Measurements from ENCODE around the gene DACT2. TPM values are rescaled to one million over a fixed set of nuclear protein-coding genes. Genes with fewer than 3 reads are reported as not detected.

The DACT2 gene
- total RNA-seq, 2 donors from 2014 or later = not detected

DNA sequence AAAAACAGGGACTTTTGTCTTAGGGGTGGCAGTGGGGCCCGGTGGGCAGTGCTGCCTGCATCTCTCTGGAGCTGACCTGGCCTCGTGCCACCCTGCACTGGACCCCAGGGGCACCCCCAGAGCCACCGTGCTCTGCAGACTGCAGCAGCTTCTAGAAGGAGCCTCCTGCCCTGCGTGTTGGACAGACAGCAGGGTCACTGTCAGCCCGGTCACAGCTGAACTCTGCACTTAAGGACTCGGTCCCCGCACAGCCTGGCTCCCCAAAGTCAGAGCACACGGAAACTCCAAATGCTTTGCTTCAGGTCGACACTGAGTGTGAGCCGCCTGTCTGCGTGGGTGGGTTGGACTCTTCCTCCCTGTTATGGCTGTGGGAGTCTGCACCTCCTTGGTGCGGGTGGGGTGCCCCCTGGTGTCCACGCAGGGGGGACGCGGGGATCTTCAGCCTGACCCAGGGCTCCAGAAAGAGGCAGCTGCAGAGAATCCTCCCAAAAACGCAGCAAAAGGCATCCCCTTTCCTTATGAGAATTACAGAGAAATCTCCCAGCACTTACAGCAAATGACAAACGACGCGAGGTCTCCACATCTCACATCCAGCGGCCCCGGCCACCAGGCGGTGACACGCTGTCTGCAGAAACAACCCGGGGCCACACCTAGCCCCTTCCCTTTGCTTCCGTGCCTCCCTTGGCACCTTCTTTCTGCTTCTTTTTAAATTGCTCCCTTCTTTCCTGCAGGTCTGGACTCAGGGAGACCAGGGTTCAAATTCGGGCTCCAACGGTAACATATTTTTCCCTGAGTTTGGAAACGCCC lies 36.3 kb upstream of the DACT2 start:
- ATAC-seq (peak; percentile 24 to 70), DNase-seq (ENCODE audit: low spot score in 2 of 2) (peak in 1 of 2 donors; percentile 54)
- Mint-ChIP-seq H3K9me3 (peaks cover 0 to 6% of the 10 kb centered on the region in 2 donors), H3K27ac (no peak overlapping the region), H3K36me3 (peaks cover 0 to 8% of the 10 kb centered on the region in 2 donors)

DNA sequence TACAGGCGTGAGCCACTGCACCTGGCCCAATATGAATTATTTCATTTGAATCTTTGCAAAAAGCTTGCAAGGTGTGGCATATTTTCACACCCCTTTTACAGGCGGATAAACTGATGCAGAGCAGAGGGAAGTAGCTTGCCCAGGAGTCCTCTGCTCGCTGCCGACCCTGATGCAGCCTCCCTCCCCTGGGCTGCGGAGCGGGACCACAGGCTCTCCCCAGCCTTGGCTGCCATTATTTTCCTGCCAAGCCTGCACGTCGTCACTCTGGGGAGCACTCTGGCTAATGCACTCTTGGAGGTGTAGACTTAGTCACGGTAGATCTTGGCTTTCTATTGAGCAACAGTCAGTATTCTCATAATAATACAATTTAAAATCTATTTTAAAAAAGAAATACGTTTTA lies 34.8 kb upstream of the DACT2 start:
- Mint-ChIP-seq H3K27ac (no peak overlapping the region), H3K9me3 (peaks cover 0 to 22% of the 10 kb centered on the region in 2 donors), H3K36me3 (peaks cover 0 to 22% of the 10 kb centered on the region in 2 donors)
- DNase-seq (ENCODE audit: low spot score in 2 of 2) = no peak
- ATAC-seq = no peak

DNA sequence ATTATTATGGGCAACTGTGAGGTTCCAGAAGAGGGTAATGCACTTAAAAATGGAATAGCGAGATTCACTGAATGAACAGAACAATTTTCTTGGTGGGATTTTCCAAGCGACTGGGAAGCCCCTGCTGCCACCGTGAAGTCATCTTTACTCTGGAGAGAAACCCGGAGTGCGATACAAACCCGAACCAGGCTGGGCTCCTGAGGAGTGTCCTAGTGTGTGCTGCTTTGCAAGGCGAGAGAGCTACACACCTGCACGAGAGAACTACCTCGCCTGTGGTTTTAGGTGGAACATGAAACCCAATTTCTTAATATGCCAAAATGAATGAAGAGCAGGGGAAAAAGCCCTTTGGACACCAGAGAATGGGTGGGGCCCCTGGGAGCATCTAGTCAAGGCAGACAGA lies 33.5 kb upstream of the DACT2 start:
- DNase-seq (ENCODE audit: low spot score in 2 of 2) (no peak), ATAC-seq (no peak)
- Mint-ChIP-seq H3K9me3 (peaks cover 0 to 24% of the 10 kb centered on the region in 2 donors), H3K36me3 (peaks cover 0 to 22% of the 10 kb centered on the region in 2 donors), H3K27ac (no peak overlapping the region)

DNA sequence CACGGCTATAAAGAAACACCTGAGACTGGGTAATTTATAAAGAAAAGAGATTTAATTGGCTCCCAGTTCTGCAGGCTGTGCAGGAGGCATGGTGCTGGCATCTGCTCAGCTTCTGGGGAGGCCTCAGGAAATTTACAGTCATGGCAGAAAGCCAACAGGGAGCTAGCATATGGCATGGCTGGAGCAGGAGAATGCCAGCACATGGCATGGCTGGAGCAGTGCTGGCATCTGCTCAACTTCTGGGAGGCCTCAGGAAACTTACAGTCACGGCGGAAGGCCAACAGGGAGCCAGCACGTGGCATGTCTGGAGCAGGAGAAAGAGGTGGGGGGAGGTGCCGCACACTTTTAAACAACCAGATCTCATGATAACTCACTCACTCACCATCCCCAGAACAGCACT lies 32.5 kb upstream of the DACT2 start:
- ATAC-seq (no peak), DNase-seq (ENCODE audit: low spot score in 2 of 2) (no peak)
- Mint-ChIP-seq H3K9me3 (peaks cover 0 to 24% of the 10 kb centered on the region in 2 donors), H3K27ac (no peak overlapping the region), H3K36me3 (peaks cover 0 to 22% of the 10 kb centered on the region in 2 donors)

DNA sequence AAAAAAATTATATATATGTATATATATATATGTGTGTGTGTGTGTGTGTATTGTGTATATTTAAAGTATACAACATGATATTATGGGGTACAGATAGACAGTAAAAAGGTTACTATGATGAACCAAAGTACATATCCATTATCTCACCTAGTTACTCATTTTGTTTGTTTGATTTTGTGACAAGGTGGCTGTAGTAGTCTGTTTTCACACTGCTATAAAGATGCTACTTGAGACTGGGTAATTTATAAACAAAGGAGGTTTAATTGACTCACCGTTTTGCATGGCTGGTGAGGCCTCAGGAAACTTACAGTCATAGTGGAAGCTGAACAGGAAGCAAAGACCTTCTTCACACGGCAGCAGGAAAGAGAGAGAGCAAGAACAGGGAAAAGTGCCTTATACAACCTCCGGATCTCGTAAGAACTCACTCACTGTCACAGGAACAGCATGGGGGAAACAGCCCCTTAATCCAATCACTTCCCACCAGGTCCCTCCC lies 30.2 kb upstream of the DACT2 start:
- peak overlapping the region in 1 of 2 donors; percentile 61 for H3K27ac Mint-ChIP-seq
- ATAC-seq = peak; percentile 14 to 78
- DNase-seq (ENCODE audit: low spot score in 2 of 2) = no peak

DNA sequence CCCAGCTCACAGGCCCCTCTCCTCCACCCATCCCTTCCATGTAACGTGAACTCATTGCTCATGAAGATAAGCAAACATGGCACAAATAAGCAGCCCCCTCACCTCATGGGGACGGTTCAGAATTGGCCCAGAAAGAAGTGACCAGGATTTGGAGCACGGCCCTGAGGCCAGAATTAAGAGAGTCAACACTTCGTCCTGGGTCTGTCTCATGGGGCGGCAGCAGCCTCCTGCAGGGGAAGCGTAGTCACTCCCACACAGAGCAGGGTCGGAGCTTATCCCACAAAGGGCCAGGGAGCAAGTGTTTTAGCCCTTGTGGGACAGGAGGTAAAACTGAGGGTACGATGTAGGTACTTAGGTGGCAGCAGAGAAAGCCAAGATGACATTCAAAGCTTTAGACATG lies 28.6 kb upstream of the DACT2 start:
- no peak overlapping the region for H3K27ac Mint-ChIP-seq
- no peak for DNase-seq (ENCODE audit: low spot score in 2 of 2)
- no peak for ATAC-seq
- H3K9me3 Mint-ChIP-seq = peaks cover 0 to 24% of the 10 kb centered on the region in 2 donors
- H3K36me3 Mint-ChIP-seq = peaks cover 7 to 22% of the 10 kb centered on the region in 2 donors

More for the DNA sequence above, 30.2 kb upstream of the DACT2 start:
- Mint-ChIP-seq H3K36me3 (peaks cover 4 to 22% of the 10 kb centered on the region in 2 donors), H3K9me3 (peaks cover 0 to 24% of the 10 kb centered on the region in 2 donors)

DNA sequence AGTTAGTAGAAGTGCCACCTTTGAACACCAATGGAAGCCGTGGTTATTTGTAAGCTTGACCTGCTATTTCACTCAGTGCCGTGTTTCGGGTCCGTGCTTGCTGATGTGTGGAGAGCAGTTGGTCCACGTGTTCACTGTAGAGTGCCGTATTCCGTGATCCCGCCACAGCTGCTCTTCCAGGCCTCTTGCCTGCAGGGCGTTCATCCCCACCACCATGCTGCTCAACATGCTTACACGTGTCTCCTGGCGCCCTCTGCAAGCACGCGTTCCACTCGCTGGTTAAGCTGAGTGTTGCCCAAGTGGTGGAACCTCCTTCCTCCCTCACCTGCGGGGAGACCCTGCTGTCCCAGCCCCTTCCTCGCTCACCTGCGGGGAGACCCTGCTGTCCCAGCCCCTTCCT lies 28.0 kb upstream of the DACT2 start:
- Mint-ChIP-seq H3K9me3 (peaks cover 0 to 24% of the 10 kb centered on the region in 2 donors), H3K27ac (no peak overlapping the region), H3K36me3 (peaks cover 7 to 22% of the 10 kb centered on the region in 2 donors)
- ATAC-seq (no peak), DNase-seq (ENCODE audit: low spot score in 2 of 2) (no peak)

DNA sequence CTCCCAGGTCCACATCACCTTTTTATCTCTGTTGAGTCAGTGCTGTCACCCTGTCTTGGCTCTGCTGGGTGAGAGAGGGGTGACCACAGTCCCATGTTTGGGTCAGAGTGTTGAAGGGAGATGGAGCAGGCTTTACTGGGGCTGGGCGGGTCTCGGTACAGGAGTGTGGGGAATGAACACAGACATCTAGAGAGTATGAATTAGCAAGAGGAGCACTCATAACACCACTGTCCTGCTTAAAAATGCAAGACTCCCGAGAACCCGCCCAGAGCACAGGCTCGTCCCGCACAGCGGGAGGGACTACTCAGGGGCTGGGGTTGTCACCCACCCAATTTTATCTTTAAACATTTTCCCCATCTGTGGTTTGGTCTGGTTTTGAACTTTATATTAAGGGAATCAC lies 27.5 kb upstream of the DACT2 start:
- Mint-ChIP-seq H3K9me3 (peaks cover 0 to 24% of the 10 kb centered on the region in 2 donors), H3K27ac (no peak overlapping the region), H3K36me3 (peaks cover 7 to 22% of the 10 kb centered on the region in 2 donors)
- DNase-seq (ENCODE audit: low spot score in 2 of 2) (no peak), ATAC-seq (no peak)

DNA sequence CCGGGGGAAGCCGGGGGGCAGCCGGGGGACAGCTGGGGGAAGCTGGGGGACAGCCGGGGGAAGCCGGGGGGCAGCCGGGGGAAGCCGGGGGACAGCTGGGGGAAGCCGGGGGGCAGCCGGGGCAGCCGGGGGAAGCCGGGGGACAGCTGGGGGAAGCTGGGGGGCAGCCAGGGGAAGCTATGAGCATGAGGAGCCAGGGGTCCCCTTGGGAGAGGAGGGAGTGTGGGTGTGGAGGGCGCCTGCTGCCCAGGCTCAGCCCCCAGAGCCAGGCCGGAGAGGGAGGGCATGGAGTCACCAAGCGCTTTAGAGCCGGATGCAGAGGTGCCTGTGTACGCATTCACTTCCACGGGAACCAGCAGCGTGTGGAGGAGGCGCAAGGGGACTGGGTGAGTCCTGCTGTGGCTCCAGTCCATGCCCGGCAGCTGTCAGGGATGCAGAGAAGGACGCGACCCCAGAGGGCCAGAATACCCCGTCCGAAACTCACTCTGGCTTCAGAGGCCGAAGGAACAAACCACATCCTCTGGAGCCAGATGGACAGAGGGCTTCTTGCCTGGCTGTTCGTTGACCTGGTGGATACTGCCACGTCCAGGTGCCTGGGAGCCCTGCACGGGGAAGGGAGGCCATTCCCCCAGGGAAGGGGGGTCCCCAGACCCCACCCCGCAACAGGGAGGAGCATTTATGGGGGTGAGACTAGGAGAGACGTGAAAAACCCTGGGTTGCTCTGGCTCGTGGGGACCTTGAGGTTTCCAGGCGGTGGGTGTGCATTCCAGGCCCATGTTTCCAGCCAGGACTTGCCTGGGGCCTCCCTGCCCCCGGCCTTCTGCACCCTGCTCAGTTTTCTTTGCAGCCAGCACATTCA lies 26.5 kb upstream of the DACT2 start:
- ATAC-seq (no peak), DNase-seq (ENCODE audit: low spot score in 2 of 2) (no peak)
- Mint-ChIP-seq H3K9me3 (peaks cover 0 to 20% of the 10 kb centered on the region in 2 donors), H3K36me3 (peaks cover 7 to 16% of the 10 kb centered on the region in 2 donors), H3K27ac (no peak overlapping the region)

DNA sequence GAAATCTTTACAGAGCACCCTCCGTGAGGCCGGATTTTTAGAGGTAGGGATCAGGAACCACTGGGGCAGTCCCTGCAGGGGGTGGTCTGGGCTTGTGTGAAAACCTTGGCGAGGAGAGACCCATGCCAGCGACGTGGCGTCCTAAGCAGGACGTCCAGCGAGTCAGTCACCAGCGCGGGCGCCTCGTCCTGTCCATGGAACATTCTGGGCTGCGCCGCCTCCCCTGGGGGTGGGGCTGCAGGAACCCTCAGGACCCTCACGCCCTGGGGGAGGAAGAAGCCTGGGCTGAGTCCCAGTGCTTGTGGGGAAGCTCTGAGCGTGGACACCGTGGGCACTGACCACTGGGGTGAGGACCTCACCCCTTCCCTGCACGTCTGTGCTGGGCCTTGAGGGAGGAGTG lies 25.7 kb upstream of the DACT2 start:
- ATAC-seq (no peak), DNase-seq (ENCODE audit: low spot score in 2 of 2) (no peak)
- peaks cover 7% of the 10 kb centered on the region in 2 donors for H3K36me3 Mint-ChIP-seq
- no peak overlapping the region for H3K27ac Mint-ChIP-seq
- H3K9me3 Mint-ChIP-seq = peaks cover 0 to 11% of the 10 kb centered on the region in 2 donors

DNA sequence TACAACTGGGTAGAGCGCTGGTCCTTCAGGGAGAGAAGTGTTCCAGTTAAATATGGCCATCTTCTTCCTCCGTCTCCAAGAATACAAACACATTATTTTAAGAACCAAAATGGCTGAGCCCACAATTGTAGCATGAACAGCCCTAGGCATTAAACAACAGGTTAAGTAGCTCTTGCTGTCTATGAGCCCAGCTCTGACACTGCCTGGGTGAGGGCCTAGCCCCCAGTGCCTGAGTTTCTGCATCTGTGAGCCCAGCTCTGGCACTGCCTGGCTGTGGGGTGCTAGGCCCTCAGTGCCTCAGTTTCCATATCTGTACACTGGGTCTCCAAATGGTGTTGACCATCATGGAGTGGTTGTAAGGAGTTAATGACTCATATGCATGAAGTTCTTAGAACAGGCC lies 24.8 kb upstream of the DACT2 start:
- H3K36me3 Mint-ChIP-seq = peaks cover 0 to 7% of the 10 kb centered on the region in 2 donors
- ATAC-seq (no peak), DNase-seq (ENCODE audit: low spot score in 2 of 2) (no peak)
- peaks cover 0 to 2% of the 10 kb centered on the region in 2 donors for H3K9me3 Mint-ChIP-seq
- H3K27ac Mint-ChIP-seq = no peak overlapping the region

DNA sequence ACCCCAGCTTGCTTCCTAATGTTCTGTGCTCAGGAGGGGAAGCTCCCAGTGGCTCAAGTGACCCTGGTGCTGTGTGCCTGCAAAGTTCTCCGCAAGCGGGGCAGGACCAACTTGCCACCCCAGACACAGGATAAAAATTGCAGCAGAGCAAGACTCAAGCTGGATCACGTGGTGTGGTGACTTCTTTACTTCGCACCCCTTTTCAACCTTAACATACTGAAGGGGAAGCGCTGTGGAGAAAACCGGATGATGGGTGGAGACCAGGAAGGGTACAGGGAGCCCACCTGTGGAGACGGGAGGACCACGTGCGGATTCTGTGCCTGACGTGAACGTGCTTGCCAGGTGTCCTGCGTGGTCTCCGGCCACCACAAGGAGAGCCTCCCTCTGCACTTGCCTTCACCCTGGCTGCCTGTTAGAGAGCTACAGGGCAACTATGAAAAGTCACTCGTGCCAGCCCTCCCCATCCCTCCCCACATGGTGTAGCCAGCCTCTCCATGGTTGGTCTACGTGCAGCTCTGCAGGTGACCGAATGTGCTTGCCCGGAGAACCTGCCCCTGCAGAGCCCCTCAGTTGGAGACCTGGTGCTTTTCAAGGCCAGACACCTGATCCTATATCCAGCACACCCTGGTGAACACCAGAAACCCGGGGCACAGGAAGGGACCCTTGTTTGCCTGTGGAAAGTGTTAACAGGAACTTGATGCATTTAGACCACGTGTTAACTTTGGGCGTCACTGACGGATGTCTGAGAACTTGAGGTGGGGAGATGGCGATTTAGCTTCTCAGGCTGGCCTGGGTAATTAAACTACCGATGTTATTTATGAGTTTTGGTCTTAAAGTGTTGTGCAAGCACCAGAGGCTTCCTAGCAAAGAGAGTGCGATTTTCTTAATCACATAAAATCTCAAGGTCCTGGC lies 23.9 kb upstream of the DACT2 start:
- ATAC-seq (no peak), DNase-seq (ENCODE audit: low spot score in 2 of 2) (no peak)
- Mint-ChIP-seq H3K36me3 (peaks cover 0 to 7% of the 10 kb centered on the region in 2 donors), H3K27ac (no peak overlapping the region), H3K9me3 (no peaks in the 10 kb centered on the region)

DNA sequence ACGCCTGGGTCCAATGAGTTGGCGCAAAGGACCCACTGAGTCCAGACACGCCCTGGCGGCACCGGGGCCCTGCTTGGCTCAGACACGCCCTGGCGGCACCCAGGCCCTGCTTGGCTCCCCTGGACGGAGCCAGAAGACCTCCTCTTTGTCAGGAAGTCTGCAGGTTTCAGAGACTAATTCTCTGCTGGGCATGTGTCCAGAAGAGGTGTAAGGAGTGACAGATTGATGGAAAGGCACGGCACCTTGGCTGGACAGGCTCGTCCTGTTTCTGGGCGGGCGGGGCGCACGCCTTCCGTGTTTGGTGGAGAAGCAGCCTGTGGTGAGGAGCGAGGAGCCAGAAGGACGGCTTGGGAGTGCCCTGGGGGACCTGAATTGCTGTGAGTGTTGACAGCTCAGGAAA lies 23.1 kb upstream of the DACT2 start:
- no peak for DNase-seq (ENCODE audit: low spot score in 2 of 2)
- ATAC-seq = no peak
- Mint-ChIP-seq H3K9me3 (no peaks in the 10 kb centered on the region), H3K27ac (no peak overlapping the region), H3K36me3 (peaks cover 0 to 7% of the 10 kb centered on the region in 2 donors)

DNA sequence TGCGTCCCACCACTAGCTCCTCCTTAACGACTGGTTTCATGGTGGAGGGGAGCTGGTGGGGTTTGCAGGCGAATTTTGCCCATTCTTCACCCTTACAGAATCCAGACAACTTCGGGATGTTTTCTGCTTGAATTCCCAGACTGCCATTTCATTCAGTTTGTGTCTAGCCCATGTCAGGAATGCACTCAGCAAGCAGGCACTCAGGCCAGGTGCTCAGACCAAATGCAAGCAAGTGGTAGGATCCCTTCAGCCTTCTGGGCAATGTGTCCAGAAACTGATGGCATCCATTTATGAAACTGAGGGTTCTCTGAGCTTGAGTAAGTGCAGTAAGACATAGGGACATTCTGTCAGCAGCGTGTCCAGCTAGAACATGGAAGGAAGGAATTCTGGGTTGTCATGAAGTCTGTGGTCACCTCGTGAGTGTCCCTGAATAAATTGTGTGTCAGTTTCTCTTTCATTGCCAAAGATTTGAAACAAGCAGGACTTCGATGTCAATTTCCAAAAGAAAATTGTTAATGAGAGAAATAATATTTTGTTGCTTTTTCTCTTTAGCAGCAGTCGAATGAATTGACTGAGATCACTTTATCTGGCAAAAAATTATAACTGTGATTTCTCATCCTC lies 21.8 kb upstream of the DACT2 start:
- Mint-ChIP-seq H3K36me3 (peaks cover 0 to 7% of the 10 kb centered on the region in 2 donors), H3K27ac (no peak overlapping the region), H3K9me3 (no peaks in the 10 kb centered on the region)
- DNase-seq (ENCODE audit: low spot score in 2 of 2) (no peak), ATAC-seq (no peak)

DNA sequence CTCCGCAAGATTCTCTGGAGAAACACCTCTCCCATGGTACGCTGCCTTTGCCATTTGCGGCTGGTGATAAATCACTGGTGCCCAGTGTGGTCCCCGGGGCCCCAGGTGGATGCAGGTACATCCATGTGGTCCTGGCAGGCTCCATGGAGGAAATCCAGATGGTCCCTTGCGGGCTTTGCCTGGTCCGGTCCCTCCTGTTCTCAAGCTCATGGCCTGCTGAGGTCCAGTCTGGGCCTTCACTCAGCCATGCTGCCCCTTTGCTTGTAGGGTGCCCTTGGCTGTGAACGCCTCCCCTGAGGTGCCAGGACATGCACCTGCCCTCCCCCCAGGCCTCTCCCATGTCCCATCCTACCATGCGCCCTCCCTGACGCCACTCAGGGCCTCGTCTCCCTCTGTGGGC lies 21.2 kb upstream of the DACT2 start:
- no peak for ATAC-seq
- H3K36me3 Mint-ChIP-seq = peaks cover 0 to 7% of the 10 kb centered on the region in 2 donors
- H3K9me3 Mint-ChIP-seq = no peaks in the 10 kb centered on the region
- DNase-seq (ENCODE audit: low spot score in 2 of 2) = no peak
- no peak overlapping the region for H3K27ac Mint-ChIP-seq

DNA sequence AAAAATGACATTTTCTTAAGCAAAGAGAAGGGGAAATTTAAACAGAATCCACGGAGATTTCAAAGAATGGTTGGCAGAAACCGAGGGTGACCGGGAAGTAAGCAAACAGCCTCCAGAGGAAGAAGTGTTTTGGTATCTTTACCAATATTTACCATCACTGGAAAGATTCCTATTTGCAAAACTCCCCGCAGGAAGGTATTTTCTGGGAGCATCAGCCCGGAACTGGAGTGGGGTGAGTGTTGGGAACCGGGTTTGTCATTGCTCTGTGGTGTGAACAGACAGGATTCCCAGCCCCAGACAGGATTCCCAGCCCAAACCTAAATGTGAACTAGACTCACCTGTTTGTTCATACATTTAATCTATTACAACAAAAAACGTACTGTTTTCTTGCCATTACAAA lies 19.2 kb upstream of the DACT2 start:
- no peak overlapping the region for H3K27ac Mint-ChIP-seq
- no peaks in the 10 kb centered on the region for H3K36me3 Mint-ChIP-seq
- no peak for ATAC-seq

More for the DNA sequence above, 19.2 kb upstream of the DACT2 start:
- no peak for DNase-seq (ENCODE audit: low spot score in 2 of 2)
- H3K9me3 Mint-ChIP-seq = no peaks in the 10 kb centered on the region

All from activated naive CD4-positive, alpha-beta T cell treated with anti-CD3 and anti-CD28 coated beads, Interleukin-2, amount 50 U/mL, for 72 hours (primary cell).